ENCODE measurements around the gene SLC27A3.
A peak's percentile ranks its signal among the peaks of the same experiment; 100 is the strongest.
"Not testable (repeated sequence)": the region's sequence is repeated elsewhere in the genome, so short reads cannot be mapped to it uniquely, and the experiment has no call there.

Gene SLC27A3

GRCh38 chr1:153779781-153780541 lies 4.8 kb downstream of the SLC27A3 start:
- no peak for DNase-seq (ENCODE audit: low read depth in 3 of 3)

DNA sequence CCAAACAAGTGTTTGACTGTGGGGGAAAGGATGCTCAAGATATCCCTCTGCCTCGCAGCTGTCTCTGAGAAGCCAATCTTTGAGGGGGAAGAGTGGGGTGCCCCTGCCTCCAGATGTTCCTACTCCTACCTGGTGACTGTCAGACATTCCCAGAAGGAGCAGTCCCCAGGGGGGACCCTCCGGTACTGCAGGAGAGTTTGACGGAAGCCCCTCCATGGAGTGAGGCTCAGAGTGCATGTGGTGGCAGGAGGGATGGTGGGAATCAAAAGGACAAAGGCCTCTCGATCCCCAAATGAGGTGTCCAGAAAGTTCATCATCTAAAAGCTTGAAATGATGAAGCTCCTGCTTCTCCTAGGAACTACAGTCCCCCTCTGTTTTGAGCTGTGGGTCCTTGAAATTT lies 5.3 kb downstream of the SLC27A3 start:
- DNase-seq (ENCODE audit: low read depth in 3 of 3), result no peak

- not testable (repeated sequence) for DNase-seq (ENCODE audit: low read depth in 3 of 3)
These were observed 7.4 kb downstream of the SLC27A3 start for GRCh38 chr1:153782648-153783047.

- peak; percentile 84 to 86 (median 85) for DNase-seq (ENCODE audit: low read depth in 3 of 3)
These were observed 8.3 kb downstream of the SLC27A3 start for GRCh38 chr1:153783233-153784190.

- no peak for DNase-seq (ENCODE audit: low read depth in 3 of 3)
These were observed 11.0 kb downstream of the SLC27A3 start for GRCh38 chr1:153786038-153786790.

DNA sequence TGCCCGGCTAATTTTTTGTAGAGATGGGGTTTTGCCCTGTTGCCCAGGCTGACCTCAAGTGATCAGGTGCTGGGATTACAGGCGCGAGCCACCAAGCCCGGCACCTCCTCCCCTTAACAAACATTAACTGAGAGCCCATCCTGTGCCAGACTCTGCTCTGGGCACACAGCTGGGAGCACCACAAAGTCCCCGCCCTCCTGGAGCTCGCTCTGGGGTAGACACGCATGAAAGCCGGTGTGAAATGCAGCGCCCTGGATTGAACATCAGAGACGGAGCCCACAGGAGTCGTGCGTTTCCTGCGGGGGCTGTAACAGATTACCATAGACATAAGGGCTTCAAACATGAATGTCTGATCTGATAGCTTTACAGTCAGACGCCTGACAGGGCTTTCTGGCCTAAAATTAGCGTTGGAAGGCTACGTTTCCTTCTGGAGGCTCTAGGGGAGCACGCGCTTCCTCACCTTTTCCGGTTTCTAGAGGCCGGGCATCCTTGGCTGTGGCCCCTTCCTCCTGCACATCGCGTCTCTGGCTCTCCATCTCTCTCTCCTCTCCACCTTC lies 14.3 kb downstream of the SLC27A3 start:
- no peak for DNase-seq (ENCODE audit: low read depth in 3 of 3)

DNA sequence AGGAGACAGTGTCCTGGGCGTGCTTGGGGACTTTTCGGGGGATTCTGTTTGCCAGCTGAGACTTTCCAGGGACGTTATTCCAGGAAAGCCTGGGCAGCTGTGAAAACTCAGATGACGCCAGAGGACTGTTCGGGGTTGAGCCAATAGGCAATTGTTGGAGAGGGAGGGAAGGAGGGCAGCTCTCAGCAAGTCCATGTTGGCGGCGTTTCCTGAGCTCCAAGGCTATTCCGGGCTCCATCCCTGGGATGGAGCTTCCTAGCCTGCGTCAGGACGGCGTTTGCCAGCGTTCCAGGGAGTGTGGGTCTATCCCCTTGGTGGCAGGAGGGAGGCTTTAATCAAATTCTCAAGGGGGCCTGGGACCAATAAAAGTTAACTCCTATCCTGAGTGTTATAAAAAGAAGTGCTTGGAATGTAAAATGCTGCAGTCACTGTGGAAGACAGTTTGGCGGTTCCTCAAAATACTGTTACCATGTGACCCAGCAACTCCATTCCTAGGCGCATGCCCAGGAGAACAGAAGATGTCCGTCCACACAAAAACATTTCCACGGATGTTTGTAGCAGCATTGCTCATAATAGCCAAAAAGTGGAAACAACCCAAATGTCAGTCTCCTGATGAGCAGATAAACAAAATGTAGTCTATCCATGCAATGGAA lies 15.2 kb downstream of the SLC27A3 start:
- no peak for DNase-seq (ENCODE audit: low read depth in 3 of 3)

DNA sequence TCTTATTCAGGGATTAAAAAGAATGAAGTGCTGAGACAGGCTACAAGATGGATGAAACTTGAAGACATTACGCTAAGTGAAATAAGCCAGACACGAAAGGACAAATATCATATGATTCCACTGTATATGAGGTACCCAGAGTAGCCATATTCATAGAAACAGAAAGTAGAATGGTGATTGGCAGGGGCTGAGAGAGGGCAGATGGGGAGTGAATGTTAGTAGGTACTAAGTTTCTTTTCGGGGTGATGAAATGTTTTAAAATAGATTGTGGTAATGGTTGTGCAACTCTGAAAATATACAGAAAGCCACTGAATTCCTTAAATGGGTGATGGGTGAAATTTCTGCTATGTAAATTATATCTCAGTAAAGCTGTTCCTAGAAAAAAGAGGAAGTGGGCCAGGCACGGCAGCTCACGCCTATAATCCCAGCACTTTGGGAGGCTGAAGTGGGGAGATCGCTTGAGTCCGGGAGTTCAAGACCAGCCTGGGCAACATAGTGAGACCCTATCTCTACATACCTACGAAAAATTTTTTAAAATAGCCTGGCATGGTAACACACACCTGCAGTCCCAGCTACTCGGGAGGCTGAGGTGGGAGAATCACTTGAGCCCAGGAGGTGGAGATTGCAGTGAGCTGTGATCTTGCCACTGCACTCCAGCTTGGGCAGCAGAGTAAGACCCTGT lies 15.9 kb downstream of the SLC27A3 start:
- no peak for DNase-seq (ENCODE audit: low read depth in 3 of 3)

DNA sequence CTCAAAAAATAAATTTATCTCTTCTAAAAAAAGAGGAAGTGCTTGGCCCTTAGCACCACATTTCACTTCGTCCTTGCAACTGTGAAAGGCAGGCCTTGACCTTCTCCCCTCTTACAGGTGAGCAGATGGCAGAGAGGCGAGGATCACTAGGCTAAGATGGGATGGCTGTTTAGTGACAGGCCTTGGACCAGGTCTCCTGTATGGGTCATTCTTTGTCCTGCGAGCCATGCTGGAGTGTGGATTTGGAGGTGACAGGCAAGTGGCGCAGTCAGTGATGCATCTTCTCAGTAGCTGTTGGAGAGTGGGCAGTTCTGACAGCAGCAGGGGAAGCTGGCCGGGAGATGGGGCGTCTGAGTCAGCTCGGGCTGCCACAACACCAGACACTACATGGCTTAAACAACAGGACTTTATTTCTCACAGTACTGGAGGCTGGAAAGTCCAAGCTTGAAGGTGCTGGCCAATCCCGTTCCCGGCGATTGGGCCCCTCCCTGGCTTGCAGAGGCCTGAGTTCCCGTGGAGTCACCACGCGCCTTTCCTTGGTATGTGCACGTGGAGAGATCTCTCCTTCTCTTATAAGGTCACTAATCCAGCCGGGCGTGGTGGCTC lies 16.5 kb downstream of the SLC27A3 start:
- no peak for DNase-seq (ENCODE audit: low read depth in 3 of 3)

DNA sequence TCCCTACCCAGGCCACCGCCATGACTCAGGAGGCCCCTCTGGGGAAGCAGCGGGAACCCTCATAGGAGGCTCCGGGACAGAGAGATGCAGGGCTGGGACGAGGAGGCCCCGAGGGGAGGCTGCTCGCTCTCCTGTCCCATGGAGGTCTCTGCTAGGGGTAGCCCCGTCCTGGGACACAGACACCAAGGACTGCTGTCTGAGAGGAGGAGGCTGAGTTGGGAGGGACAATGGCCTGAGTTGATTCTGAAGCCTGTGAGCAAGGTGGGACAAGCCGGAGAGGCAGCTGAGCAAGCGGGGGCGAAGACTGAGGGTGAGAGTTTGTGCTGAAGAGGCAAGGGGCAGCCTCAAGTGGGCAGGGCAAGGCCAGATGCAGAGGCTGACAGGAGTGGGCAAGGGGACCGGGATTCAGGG lies 17.4 kb downstream of the SLC27A3 start:
- no peak for DNase-seq (ENCODE audit: low read depth in 3 of 3)

DNA sequence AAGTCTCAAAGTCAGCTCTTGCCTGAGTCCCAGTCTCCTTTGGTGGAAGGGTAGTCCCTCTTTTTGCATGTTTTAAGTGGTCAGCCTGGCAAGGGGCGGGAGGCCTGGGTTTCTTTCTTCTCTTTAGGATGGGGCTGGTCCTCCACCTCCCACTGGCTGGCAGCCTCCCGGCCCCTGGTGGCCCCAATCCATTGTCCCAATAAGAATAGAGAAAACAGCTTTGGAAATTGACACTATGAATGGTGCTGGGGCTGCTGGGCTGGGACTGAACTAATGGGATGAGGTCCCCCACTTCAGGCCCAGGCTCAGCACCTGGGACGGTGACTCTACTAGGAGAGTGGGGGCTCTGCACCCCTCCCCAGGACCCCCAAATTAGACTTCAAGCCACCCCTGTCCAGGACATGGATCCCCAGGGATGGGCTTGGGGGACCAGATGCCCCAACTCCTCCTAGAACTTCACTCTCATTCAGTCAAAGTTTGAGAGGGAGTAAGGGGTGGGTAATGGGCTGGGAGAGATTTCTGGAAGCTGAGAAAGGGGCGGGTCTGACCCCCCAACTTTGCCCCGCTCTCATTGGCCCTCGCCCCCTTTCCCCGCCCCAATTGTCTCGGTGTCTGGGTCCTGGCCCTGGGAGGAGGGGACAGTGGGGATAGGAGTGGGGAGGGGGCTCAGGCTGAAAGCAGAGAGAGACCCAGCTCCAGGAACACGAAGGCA lies 18.2 kb downstream of the SLC27A3 start:
- DNase-seq (ENCODE audit: low read depth in 3 of 3), result no peak

- DNase-seq (ENCODE audit: low read depth in 3 of 3), result no peak
These were observed 18.9 kb downstream of the SLC27A3 start for GRCh38 chr1:153793973-153794615.

DNA sequence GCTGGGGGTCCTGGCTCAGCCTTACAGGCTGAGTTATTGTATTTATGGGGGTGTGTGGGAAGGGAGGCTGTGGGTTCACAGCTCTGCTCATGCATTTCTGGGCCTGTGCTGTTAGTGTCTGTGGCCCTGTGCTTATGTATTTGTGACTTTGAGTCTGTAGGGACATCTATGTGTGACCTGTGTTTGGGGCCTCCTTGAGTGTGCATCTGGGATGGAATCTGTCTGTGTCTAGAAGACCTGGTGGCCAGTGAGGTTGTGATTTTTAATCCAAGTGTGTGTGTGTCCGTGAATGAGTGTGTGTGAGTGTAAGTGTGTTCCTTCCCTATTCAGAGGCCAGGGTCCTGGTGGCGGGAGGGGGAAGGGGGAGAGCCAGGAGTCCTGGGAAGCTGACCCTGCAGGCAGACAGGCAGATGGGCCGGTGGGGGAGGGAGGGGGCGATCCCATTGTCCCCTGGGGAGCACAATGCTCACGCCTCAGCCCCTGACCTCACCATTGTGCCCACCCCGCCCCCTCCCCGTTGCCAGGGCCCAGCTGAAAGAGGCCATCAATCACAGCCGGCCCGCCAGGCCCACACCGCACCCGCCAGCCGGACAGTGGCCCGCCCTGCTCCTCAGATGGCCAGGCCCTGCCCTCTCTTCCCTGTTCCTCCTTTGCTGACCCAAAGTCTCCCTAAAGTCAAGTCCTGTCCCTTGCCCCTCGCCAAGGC lies 19.6 kb downstream of the SLC27A3 start:
- no peak for DNase-seq (ENCODE audit: low read depth in 3 of 3)

GRCh38 chr1:153795330-153795837 lies 20.2 kb downstream of the SLC27A3 start:
- no peak for DNase-seq (ENCODE audit: low read depth in 3 of 3)

GRCh38 chr1:153795934-153796785 lies 21.0 kb downstream of the SLC27A3 start:
- DNase-seq (ENCODE audit: low read depth in 3 of 3), result no peak

- peak; percentile 62 to 80 (median 66) for DNase-seq (ENCODE audit: low read depth in 3 of 3)
These were observed 21.8 kb downstream of the SLC27A3 start for GRCh38 chr1:153796786-153797659.

All from stimulated activated CD4-positive, alpha-beta T cell treated with anti-CD3 and anti-CD28 coated beads, TNF-alpha, amount 100 ng/mL, for 4 hours (primary cell).